Keratinocyte (primary cell): Measurements from ENCODE around the gene SULT2B1. TPM values are rescaled to one million over a fixed set of nuclear protein-coding genes. Genes with fewer than 3 reads are reported as not detected.

Source experiments
- DNase-seq: peaks from one replicate; pipeline ENCODE4 v3.0.0-alpha.2; 2011; ENCODE audit warnings: low read depth, missing footprints, low spot score
- FAIRE-seq: peaks from 2 replicates; lab custom pipeline; 2011; peaks lifted over from hg19 to GRCh38; lab: Jason Lieb, UNC
- H2AFZ ChIP-seq: 2 replicates; pipeline ENCODE4 v1.6.0; 2012; ENCODE audit warnings: low read length, control low read depth, inconsistent platforms; ENCODE audit not compliant: control insufficient read depth
- H3K27ac ChIP-seq: 2 replicates; pipeline ENCODE4 v1.5.1; 2011; ENCODE audit warnings: low read length; ENCODE audit not compliant: control insufficient read depth, insufficient read depth
- H3K27me3 ChIP-seq: 3 replicates; pipeline ENCODE4 v1.6.0; 2011; ENCODE audit warnings: low read length; ENCODE audit not compliant: control insufficient read depth, insufficient read depth; ENCODE audit errors: extremely low read depth
- H3K36me3 ChIP-seq, 2 experiments: 2 replicates in 1 of 2; 3 replicates in 1 of 2; pipeline ENCODE4 v1.5.1; 2011; ENCODE audit warnings: low read length in 2 of 2, mild to moderate bottlenecking in 1 of 2; ENCODE audit not compliant: control insufficient read depth in 2 of 2, insufficient read depth in 2 of 2; ENCODE audit errors: extremely low read depth in 1 of 2
- H3K4me1 ChIP-seq: 3 replicates; pipeline ENCODE4 v1.5.1; 2011; ENCODE audit warnings: low read length; ENCODE audit not compliant: control insufficient read depth, insufficient read depth; ENCODE audit errors: extremely low read depth
- H3K4me2 ChIP-seq: 3 replicates; pipeline ENCODE4 v1.6.0; 2011; ENCODE audit warnings: low read depth, low read length; ENCODE audit not compliant: control insufficient read depth, insufficient read depth; ENCODE audit errors: extremely low read depth
- H3K4me3 ChIP-seq, 3 experiments: fragments of 200-600 bp in 1 of 3; sonication (generic) in 1 of 3; 2 replicates in 2 of 3; 3 replicates in 1 of 3; pipeline ENCODE4 v1.5.1; 2011 to 2016; ENCODE audit warnings: low read length in 3 of 3, mild to moderate bottlenecking in 3 of 3, control low read depth in 2 of 3, inconsistent platforms in 1 of 3, low read depth in 1 of 3, mixed read lengths in 1 of 3, mixed run types in 1 of 3, moderate library complexity in 1 of 3; ENCODE audit not compliant: control insufficient read depth in 2 of 3, insufficient read depth in 2 of 3; ENCODE audit errors: extremely low read depth in 1 of 3
- H3K79me2 ChIP-seq: 2 replicates; pipeline ENCODE4 v1.6.0; 2012; ENCODE audit warnings: low read length; ENCODE audit not compliant: control insufficient read depth, insufficient read depth
- H3K9ac ChIP-seq: 3 replicates; pipeline ENCODE4 v1.6.0; 2011; ENCODE audit warnings: low read length; ENCODE audit not compliant: control insufficient read depth, insufficient read depth; ENCODE audit errors: extremely low read depth
- H3K9me1 ChIP-seq: 3 replicates; pipeline ENCODE4 v1.6.0; 2011; ENCODE audit warnings: low read length; ENCODE audit not compliant: control insufficient read depth, insufficient read depth; ENCODE audit errors: extremely low read depth
- H3K9me3 ChIP-seq: 2 replicates; pipeline ENCODE4 v1.5.1; 2012; ENCODE audit warnings: low read depth, low read length; ENCODE audit not compliant: control insufficient read depth
- H4K20me1 ChIP-seq: 3 replicates; pipeline ENCODE4 v1.6.0; 2011; ENCODE audit warnings: low read length; ENCODE audit not compliant: control insufficient read depth, insufficient read depth; ENCODE audit errors: extremely low read depth
- EZH2 ChIP-seq: IDR thresholded peaks from one replicate; pipeline ENCODE4 v1.6.1; 2012; ENCODE audit warnings: inconsistent platforms, mild to moderate bottlenecking, low read length, moderate library complexity
- dilution Hi-C: fragments of 300-500 bp; cut with MboI; formaldehyde crosslinking; loops from one replicate; pipeline ENCODE4 v1.7.0; 2020; ENCODE audit warnings: low sequenced_read_pairs; ENCODE audit not compliant: extremely low pct_ligation_motif_present
- polyA plus RNA-seq, 5 experiments: library from polyadenylated mRNA; depleted of rRNA in 3 of 5; stranded (reverse) in 3 of 5; stranded (forward) in 1 of 5; unstranded in 1 of 5; fragments of >200 nt; gene quantifications; 1 replicate in 1 of 5; 2 replicates in 3 of 5; 3 replicates in 1 of 5; pipeline versions ENCODE4 v1.2.1 to v1.2.3, GENCODE V29; 2011 to 2012; ENCODE audit warnings: missing spikeins in 2 of 5, low read depth in 1 of 5, low replicate concordance in 1 of 5
- TF ChIP-seq, protein P1 (sequence below), 3 experiments: IDR thresholded peaks in 1 of 3; conservative IDR thresholded peaks in 1 of 3; optimal IDR thresholded peaks in 1 of 3; 2 replicates in 2 of 3; 3 replicates in 1 of 3; pipeline versions ENCODE3 to v1.5.1; 2011; ENCODE audit warnings: low read length in 3 of 3, mild to moderate bottlenecking in 3 of 3, moderate library complexity in 2 of 3, control low read depth in 1 of 3, inconsistent platforms in 1 of 3; ENCODE audit not compliant: insufficient read depth in 2 of 3; ENCODE audit errors: extremely low read depth in 1 of 3

Gene SULT2B1
- polyA plus RNA-seq, 1 donor (not counting 4 experiments of a cell fraction or from before 2014, with no cell fraction given), result 6.0 TPM

DNA sequence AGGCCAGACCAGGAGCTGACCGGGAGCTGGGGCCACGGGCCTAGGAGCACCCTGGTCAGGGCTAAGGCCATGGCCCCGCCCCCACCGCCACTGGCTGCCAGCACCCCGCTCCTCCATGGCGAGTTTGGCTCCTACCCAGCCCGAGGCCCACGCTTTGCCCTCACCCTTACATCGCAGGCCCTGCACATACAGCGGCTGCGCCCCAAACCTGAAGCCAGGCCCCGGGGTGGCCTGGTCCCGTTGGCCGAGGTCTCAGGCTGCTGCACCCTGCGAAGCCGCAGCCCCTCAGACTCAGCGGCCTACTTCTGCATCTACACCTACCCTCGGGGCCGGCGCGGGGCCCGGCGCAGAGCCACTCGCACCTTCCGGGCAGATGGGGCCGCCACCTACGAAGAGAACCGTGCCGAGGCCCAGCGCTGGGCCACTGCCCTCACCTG lies 73.9 kb downstream of the SULT2B1 start:
- FAIRE-seq, result no peak
- no peaks in the 10 kb centered on the region for H3K9me3 ChIP-seq
- dilution Hi-C loops, result no loop called here

DNA sequence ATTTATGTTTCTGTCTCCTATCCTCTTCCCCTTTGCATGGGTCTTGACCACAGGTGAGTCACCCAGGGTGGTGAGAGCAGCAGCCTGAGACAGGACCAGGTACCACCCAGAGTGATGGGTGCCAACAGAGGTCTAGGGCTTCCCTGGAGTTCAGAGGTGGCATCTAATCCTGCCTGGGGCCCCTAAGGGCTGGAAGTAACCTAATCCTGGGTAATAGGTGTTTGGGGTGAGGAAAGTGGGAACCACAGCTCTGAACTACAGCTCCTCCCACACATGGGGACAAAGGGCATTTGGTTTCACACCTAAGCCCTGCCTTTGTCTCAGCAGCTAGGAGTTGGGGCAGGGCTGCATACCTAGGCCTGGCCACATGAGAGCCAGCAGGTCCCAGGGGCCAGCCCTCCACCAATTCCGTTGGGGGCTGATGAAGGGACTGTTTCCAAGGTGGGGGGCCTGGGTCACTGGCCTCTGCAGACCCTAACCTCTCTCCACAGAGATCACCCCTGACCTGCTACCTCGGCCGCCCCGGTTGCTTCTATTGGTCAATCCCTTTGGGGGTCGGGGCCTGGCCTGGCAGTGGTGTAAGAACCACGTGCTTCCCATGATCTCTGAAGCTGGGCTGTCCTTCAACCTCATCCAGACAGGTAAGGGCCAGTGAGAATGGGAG lies 75.4 kb downstream of the SULT2B1 start:
- H3K27me3 ChIP-seq, result no peaks in the 10 kb centered on the region
- no peak for DNase-seq
- FAIRE-seq, result no peak
- dilution Hi-C loops, result no loop called here
- no peak overlapping the region for H3K4me2 ChIP-seq
- peaks cover 1 to 3% of the 10 kb centered on the region in 2 experiments for H3K36me3 ChIP-seq
- H3K9me3 ChIP-seq, result no peaks in the 10 kb centered on the region
- no peak overlapping the region for H3K9ac ChIP-seq
- peaks cover 20% of the 10 kb centered on the region for H3K4me1 ChIP-seq
- no peaks in the 10 kb centered on the region for H3K9me1 ChIP-seq
- no peak overlapping the region for H3K4me3 ChIP-seq
- TF ChIP-seq EZH2, result no peak
- TF ChIP-seq, protein P1, sequence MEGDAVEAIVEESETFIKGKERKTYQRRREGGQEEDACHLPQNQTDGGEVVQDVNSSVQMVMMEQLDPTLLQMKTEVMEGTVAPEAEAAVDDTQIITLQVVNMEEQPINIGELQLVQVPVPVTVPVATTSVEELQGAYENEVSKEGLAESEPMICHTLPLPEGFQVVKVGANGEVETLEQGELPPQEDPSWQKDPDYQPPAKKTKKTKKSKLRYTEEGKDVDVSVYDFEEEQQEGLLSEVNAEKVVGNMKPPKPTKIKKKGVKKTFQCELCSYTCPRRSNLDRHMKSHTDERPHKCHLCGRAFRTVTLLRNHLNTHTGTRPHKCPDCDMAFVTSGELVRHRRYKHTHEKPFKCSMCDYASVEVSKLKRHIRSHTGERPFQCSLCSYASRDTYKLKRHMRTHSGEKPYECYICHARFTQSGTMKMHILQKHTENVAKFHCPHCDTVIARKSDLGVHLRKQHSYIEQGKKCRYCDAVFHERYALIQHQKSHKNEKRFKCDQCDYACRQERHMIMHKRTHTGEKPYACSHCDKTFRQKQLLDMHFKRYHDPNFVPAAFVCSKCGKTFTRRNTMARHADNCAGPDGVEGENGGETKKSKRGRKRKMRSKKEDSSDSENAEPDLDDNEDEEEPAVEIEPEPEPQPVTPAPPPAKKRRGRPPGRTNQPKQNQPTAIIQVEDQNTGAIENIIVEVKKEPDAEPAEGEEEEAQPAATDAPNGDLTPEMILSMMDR (optimal IDR thresholded peaks at IDR 0.05 in 1 of 3, IDR thresholded peaks at IDR 0.05 in 1 of 3, conservative IDR thresholded peaks at IDR 0.05 in 1 of 3; ENCODE audit: extremely low read depth in 1 of 3, insufficient read depth in 2 of 3, low read length in 3 of 3), result no peak
- H3K79me2 ChIP-seq, result no peaks in the 10 kb centered on the region
- no peak overlapping the region for H2AFZ ChIP-seq
- H3K27ac ChIP-seq, result no peak overlapping the region
- no peaks in the 10 kb centered on the region for H4K20me1 ChIP-seq

More for the DNA sequence above, 73.9 kb downstream of the SULT2B1 start:
- Histone ChIP-seq H4K20me1 (no peaks in the 10 kb centered on the region), H3K9ac (no peak overlapping the region), H3K4me1 (peaks cover 18% of the 10 kb centered on the region), H3K79me2 (no peaks in the 10 kb centered on the region), H3K27me3 (no peaks in the 10 kb centered on the region), H3K4me3 (no peak overlapping the region), H3K9me1 (no peaks in the 10 kb centered on the region), H3K27ac (no peak overlapping the region), H3K4me2 (no peak overlapping the region), H2AFZ (no peak overlapping the region), H3K36me3 (peaks cover 1 to 4% of the 10 kb centered on the region in 2 experiments)
- TF ChIP-seq, protein P1 (optimal IDR thresholded peaks at IDR 0.05 in 1 of 3, IDR thresholded peaks at IDR 0.05 in 1 of 3, conservative IDR thresholded peaks at IDR 0.05 in 1 of 3; ENCODE audit: extremely low read depth in 1 of 3, insufficient read depth in 2 of 3, low read length in 3 of 3), result no peak
- no peak for TF ChIP-seq EZH2
- DNase-seq, result no peak
